ENCODE data around the gene UBD.

The UBD gene

DNA sequence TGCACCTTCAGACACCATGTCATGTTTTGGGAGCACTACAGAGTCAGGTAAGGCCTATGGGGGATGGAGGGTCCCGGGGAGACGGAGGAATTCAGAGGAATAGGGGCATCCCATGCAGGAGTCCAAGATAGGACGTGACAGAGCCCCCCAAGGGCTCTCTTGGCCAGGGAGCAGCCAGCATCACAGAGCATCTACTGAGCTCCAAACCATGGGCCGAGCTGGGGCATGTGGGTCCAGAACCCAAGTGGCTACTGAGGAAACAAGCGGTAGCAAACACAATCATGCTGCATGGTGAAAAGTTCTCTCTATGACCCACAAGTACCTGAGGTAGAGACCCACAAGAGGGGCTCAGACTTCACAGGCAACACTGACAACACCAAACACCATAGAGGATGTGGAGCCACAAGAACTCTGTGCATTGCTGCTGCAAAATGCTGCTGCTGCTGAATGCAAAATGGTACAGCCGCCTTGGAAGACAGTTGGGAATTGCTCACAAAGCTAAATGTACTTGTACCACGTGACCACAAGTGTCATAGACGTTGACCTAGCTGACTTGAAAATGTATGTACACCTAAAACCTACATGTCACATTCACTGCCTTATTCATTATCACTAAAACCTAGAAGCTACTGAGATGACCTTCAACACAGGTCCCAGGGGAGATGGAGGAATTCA is 38.4 kb downstream of the UBD start:
- DNase-seq: no peak

DNA sequence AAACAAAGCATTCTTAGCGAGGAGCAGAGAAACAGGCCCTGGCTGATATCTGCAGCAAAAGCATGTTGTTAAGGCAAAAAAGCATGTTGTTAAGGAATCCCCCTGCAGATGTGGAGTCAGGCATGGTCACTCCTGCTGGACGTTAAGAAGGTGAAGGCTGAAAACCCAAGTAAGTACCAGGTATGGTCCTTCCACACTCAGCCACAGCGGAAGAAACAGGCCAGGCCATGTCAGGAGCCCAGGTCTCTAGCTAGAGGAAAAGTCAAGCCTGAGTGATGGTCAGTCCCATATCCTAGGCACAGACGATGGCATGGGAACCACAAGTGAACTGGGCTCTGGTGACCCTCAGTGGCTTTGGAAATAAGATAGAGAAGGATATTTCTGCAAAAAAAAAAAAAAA is 39.3 kb downstream of the UBD start:
- no peak for DNase-seq

DNA sequence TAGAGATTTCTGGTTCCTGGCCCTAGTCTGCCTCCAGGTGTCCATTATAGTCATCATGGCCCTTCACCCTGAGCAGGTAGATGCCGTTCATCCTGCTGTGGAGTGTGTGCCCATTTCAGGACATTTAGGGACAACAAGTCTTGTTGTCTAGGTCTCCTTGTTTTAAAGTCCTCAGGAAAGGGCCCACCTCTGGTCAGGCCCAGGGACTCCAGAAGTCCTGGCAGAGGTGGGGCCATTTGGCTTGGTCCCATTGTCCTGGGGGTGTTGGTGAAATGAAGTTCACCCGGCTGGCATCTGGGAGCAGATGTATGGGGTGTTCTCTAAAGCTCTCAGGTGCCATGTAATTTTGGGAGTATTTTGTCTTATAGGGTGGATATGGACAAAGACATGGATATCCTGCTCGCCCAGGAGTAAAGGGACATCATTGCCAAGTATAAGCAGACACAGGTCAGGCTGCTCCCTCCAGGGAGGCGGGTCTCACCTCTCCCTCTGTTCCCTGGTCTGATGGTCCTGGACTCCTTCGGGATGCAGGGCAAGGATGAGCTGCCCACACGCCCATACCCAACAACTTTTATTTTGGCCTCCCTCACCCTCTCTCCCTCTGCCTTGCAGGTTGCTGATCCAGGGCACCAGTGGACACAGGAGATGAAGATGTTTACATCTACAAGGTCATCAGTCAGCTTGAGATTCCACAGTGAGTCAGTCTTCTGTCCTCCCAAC is 40.1 kb downstream of the UBD start:
- no peak for DNase-seq

DNA sequence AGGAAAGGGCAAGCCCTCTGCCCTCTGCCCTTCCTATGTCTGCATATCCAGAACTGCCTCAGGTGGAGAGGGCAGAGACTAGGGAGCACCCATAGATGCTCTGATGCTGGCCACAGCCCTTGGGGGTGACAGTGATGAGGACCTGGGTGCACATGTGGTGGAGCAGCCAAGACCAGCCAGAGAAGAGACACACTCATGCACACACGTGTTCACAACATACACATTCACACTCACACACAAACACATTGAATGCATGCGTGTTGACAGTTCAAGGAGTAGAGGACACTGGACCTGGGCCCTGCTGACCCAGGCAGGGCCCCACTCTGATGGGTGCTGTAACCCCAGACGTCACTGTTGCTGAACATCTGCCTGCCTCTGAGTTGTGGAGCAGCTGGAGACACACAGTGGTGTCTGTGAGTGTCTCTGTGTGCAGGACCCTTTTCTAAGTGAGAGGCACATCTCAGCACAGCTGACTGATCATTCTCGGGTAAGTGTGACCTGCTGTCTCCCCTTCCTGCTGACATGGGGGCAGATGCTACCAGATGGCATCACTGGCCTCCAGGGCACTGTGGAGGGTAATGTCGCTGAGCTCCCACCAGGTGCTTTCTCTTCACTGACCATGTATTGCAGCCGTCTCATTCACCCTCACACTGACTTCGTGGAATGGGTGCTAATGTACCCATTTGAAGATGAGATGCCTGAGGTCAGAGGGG is 41.6 kb downstream of the UBD start:
- DNase-seq: no peak

DNA sequence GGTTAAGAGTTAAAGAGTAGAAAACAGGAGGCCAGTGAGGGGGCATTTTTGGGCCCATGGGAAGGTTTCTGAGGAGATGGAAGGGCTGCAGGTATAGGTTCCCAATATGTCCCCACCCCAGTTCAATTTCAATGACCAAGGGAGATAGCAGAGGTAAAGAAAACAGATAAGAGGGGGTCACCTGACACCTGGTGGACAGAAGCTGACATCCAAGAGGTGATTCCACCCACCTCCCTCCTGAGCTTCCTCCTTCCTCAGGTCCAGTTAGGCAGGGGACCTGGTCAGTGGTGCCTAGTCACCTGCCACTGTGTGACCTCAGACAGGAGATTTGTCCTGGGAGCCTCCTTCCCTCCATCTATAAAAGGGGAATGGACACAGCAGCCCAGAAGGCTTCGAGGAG is 42.3 kb downstream of the UBD start:
- DNase-seq: no peak

DNA sequence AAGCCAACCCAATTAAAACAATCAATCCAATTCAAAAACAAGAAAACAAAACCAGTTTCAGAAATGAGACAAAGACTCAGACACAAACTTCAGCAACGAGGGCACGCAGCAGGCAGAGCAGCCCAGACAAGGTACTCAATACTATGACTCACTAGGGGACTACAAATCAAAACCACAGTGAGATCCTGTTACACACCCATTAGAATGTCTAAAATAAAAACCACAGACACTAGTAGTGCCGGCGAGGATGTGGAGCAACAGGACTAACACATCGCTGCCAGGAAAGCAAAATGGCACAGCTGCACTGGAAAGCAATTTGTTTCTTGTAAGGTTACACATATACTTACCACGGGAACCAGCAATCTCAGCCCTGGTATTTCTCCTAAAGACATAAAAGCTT is 43.4 kb downstream of the UBD start:
- no peak for DNase-seq

DNA sequence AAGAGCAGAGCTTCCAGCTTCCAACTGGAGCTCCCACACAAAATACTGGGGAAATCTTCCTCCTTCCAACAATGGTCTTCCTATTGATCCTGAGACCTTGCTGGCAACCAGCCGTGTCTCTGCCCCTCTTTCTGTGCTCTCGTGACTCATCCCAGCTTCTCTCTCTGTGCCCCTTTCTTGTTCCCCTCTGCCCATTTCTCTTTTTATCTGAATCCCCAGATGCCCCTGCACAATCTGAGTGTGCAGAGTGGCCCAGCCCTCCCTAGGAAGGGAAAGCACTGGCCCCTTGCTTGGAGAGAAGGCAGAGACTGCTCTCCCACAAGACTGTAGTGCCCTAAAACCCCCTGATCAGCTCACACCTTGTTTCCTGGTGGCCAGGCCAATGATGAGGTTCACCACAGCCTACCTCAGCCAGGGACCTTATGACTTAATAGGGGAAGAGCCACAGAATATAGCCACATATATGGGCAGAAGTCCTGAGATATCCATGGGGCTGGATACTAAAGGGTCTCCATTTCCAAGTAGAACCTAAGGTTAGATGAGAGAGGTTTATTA is 48.7 kb downstream of the UBD start:
- no peak for DNase-seq

DNA sequence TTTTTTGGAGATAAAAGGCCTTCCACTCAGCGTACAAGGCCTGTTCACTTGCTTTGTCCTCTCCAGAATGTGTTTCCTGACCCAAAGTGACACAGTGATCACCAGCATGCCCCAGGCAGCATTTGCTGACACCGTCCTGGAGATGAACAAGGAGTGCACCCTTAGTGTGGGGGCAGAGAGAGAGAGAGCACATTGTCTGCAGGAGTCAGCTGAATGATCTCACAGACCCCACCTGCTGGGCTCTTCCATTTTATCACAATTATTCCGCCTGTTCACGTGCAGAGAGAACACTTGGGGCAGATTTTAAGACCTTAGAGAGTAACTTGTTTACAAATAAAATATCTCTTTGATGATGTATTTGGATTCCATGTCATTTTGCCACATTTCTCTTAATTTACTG is 49.3 kb downstream of the UBD start:
- no peak for DNase-seq

DNA sequence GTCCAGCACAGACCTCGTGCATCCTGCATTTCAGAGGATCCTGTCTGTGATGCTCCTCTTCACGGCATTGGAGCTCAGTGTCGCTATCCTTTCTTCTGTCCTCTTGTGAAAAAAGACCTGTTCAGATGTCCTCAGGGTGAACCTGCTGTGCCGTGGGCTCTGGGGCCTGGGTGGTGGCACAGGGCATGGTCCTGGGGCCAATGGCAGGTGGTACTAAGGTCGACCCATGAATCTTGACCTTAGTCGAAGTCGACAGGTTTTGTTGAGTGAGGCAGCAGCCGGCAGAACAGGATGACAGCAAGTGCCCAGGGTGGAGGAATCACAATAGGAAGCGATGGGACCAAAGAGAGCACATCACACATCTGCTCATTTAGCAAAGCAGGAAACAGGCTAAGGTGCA is 49.8 kb downstream of the UBD start:
- DNase-seq: no peak

DNA sequence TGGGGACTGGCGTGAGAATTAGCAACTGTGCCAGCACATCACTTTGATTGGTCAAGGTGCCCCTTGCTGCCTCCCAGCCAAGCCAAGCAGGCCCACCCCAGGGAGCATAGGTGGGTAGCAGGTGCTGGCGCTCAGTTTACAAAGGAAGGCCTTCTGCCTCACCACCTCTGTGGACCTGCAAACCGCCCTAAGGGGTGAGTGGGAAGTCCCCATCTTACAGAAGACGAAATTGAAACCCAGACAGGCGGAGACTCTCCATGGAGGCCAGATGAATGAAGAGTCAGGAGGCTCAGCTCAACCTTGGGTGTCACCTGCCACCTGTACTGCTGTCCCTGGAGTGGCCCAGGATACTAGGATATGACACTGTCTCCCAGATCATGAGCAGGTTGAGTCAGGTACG is 50.3 kb downstream of the UBD start:
- DNase-seq: no peak

DNA sequence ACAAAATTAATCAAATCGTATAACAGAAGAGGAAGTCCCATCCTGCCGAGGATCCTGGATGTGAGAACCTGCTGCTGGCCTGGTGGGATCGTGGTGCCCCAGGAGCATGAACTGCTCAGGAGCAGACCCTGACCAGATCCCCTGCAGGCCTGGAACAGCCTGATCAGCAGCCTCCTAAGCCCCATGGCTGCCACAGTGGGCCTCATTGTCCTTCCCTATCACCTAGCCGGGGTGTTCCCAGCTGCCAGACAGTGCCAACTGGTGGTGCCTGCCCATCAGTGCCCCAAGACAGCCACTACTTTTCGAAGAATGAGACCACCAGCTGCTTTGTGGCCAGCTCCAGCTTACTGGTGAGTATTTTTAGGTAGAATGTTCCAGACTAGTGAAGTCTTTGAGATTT is 52.2 kb downstream of the UBD start:
- DNase-seq: no peak

DNA sequence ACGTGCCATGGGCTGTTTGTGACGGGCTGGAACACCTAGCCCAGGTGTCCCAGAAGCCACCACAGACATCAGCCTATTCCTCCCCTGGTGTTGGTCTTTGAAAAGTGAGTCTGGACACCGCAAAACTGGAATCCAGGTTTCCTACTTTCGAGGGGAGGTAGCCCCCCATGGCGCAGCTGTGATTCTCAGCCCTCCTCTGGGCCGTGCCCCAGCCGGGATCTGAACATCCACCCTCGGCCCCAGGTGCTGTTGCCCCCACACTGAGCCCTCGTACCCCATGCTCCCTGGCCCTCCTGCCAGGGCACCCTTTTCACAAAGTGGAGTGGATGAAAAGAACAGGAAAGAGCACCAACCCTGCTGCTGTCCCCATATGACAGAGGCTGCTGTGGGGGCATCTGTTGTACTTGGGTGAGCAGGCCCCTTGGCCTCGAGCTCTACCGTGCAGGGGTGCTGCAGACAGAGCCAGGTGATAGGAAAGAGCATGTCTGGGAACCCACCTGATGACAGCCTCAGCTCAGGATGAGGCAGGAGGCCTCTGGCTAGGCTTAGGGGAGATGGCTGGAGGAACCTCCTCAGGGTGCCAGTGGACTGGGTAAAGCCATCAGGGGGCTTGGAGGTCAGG is 53.0 kb downstream of the UBD start:
- no peak for DNase-seq

DNA sequence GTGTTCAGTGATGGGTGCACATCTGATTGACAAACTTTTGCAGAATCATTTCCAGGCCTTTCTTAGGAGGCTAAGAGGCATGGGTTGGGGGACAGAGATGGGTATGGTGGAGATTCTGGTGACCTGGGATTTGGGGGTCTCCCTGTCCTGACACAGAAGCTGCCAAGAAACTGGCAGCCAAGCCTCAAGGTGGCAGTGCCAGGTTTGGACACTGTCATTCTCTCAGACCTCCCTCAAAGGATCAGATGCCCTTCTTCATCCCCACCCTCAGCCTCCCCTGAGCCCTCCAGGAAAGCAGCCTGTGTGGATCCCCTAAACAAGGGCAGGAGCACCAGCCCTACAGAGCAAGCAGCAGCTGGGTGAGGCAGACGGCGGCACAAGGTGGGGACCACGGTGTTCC is 53.7 kb downstream of the UBD start:
- DNase-seq: no peak

Data from KG1 (cell line).